Heart left ventricle (tissue), 16 donors: Measurements from ENCODE around the gene OR5B2. TPM values are rescaled to one million over a fixed set of nuclear protein-coding genes. Genes with fewer than 3 reads are reported as not detected.

Experiments used
- ATAC-seq, 4 donors: fragments of 200-7000 bp; cut with Tn5 transposase; one replicate each; pipeline ENCODE4 v1.9.1; 2020 to 2022; ENCODE audit warnings: moderate library complexity in 4 of 4, mild to moderate bottlenecking in 3 of 4, moderate number of reproducible peaks in 1 of 4
- DNase-seq, 5 donors: peaks; one replicate each; pipeline ENCODE4 v3.0.0-alpha.2; 2020
- H3K27ac ChIP-seq, 12 donors: fragments of 200-600 bp; sonication (generic) in 4 of 12; one replicate each; pipeline versions ENCODE4 v1.5.0 to v1.8.0; 2016 to 2022; ENCODE audit warnings: mild to moderate bottlenecking in 2 of 12
- H3K27me3 ChIP-seq, 9 donors: fragments of 200-600 bp; sonication (generic) in 2 of 9; one replicate each; pipeline versions ENCODE4 v1.5.1 to v1.8.0; 2016 to 2022; ENCODE audit warnings: mild to moderate bottlenecking in 3 of 9
- H3K36me3 ChIP-seq, 9 donors: fragments of 200-600 bp; sonication (generic) in 2 of 9; one replicate each; pipeline versions ENCODE4 v1.5.0 to v1.8.0; 2018 to 2022; ENCODE audit warnings: mild to moderate bottlenecking in 2 of 9
- H3K4me1 ChIP-seq, 12 donors: fragments of 200-600 bp; sonication (generic) in 4 of 12; one replicate each; pipeline versions ENCODE4 v1.5.0 to v1.8.0; 2016 to 2022; ENCODE audit warnings: mild to moderate bottlenecking in 3 of 12
- H3K4me3 ChIP-seq, 12 donors: fragments of 200-600 bp; sonication (generic) in 4 of 12; one replicate each; pipeline versions ENCODE4 v1.5.0 to v1.8.0; 2017 to 2022; ENCODE audit warnings: mild to moderate bottlenecking in 9 of 12, moderate library complexity in 4 of 12
- H3K9me3 ChIP-seq, 12 donors: fragments of 200-600 bp; sonication (generic) in 4 of 12; one replicate each; pipeline versions ENCODE4 v1.5.0 to v1.8.0; 2016 to 2022; ENCODE audit warnings: mild to moderate bottlenecking in 1 of 12
- CTCF ChIP-seq, 12 donors: fragments of 200-600 bp; sonication (generic) in 4 of 12; IDR thresholded peaks; one replicate each; pipeline versions ENCODE4 v1.5.0 to v1.8.0; 2018 to 2022; ENCODE audit warnings: antibody characterized with exemption in 12 of 12, mild to moderate bottlenecking in 5 of 12
- POLR2A ChIP-seq, 2 donors: fragments of 450-650 bp; IDR thresholded peaks; one replicate each; pipeline ENCODE4 v1.6.1; 2017; ENCODE audit warnings: antibody characterized with exemption in 2 of 2, mild to moderate bottlenecking in 2 of 2, moderate library complexity in 2 of 2
- WGBS, 4 donors: extraction: QIAGEN DNeasy Blood & Tissue Kit in 2 of 4; methylation state at CpG; one replicate each; pipeline versions ENCODE4 v1.1.5 to v1.1.7; 2013 to 2018; 5-methylcytosine and 5-hydroxymethylcytosine counted together
- intact Hi-C, 10 donors: fragments of 100-400 bp; cut with DNase I; formaldehyde crosslinking; loops; one replicate each; pipeline versions ENCODE4 v1.11.1 to v1.14.2; 2022
- polyA plus RNA-seq, 2 donors: library from polyadenylated mRNA; stranded (reverse); fragments of 200-250 nt; gene quantifications; one replicate each; pipeline ENCODE4 v1.2.3, GENCODE V29; 2013
- total RNA-seq, 9 donors: library from RNA; depleted of rRNA in 2 of 9; stranded (reverse); fragments of >200 nt in 2 of 9; fragmentation: NEBNext Ultra II Directional in 3 of 9; extraction: Animal tissue kit (Norgen Biotek cat#: 25700) in 3 of 9; gene quantifications; one replicate each; pipeline versions ENCODE4 v1.1.0 to v1.2.4, GENCODE V29; 2016 to 2023
- donor health status: ischemic (EF 13 %, LVEDD 7.1; RV severe dilation, severe dysfunction).
- donor health status: healthy with polysubstance abuse.
- donor health status: DM: no; HTN: yes; CAD: no.
- donor health status: DM: no; HTN: no; CAD: no.
- donor health status: ischemic (EF 25% LVEDD 6.9; RV normal size, moderate dysfunction).
- donor health status: ischemic (EF 25% LVEDD 5.7; RV mildly dilated, moderate dysfunction).
- donor health status: healthy.
- donor health status: DM: yes; HTN: yes; CAD: no.
- donor health status: ischemic (EF 35%, LVEDD 5.7; RV mildly dilated, moderate dysfunction).
- donor health status: nonischemic (EF 11% LVEDD 7.7; RV severe dilation, severe dysfunction).
- donor health status: DM: yes; HTN: yes; CAD: no.
- donor health status: PGD.
- donor health status: ischemic (EF 29% LVEDD 5.4; RV normal size, mild dysfunction).
- donor health status: nonischemic (EF 23%, LVEDD 6.1; RV moderate dilation, normal function).

The OR5B2 gene
- total and polyA plus RNA-seq, 11 donors: not detected

GRCh38 chr11:58451585-58451984, 23.7 kb upstream of the OR5B2 start:
- H3K4me3 ChIP-seq: no peak overlapping the region
- peaks cover 0 to 31% (median under 1%) of the 10 kb centered on the region in 12 donors for H3K9me3 ChIP-seq
- H3K27me3 ChIP-seq: no peaks in the 10 kb centered on the region
- no peak for ATAC-seq
- intact Hi-C loops: no loop called here
- WGBS, 4 donors: 44 to 58% (median 49%) methylated on average over 3 of the region's 3 CpGs
- H3K27ac ChIP-seq: no peak overlapping the region
- TF ChIP-seq POLR2A (IDR thresholded peaks at IDR 0.05) (no peak), CTCF (IDR thresholded peaks at IDR 0.05) (no peak)
- no peaks in the 10 kb centered on the region for H3K4me1 ChIP-seq
- DNase-seq: no peak
- no peaks in the 10 kb centered on the region for H3K36me3 ChIP-seq

GRCh38 chr11:58446294-58446693, 18.4 kb upstream of the OR5B2 start:
- ATAC-seq: no peak
- Histone ChIP-seq H3K9me3 (peaks cover 0 to 53% (median 11%) of the 10 kb centered on the region in 12 donors), H3K4me1 (no peaks in the 10 kb centered on the region), H3K27me3 (no peaks in the 10 kb centered on the region), H3K36me3 (no peaks in the 10 kb centered on the region), H3K27ac (no peak overlapping the region), H3K4me3 (no peak overlapping the region)
- DNase-seq: no peak
- intact Hi-C loops: no loop called here
- WGBS, 4 donors: 80 to 88% (median 85%) methylated on average over 6 of the region's 6 CpGs
- TF ChIP-seq CTCF (IDR thresholded peaks at IDR 0.05) (no peak), POLR2A (IDR thresholded peaks at IDR 0.05) (no peak)

DNA sequence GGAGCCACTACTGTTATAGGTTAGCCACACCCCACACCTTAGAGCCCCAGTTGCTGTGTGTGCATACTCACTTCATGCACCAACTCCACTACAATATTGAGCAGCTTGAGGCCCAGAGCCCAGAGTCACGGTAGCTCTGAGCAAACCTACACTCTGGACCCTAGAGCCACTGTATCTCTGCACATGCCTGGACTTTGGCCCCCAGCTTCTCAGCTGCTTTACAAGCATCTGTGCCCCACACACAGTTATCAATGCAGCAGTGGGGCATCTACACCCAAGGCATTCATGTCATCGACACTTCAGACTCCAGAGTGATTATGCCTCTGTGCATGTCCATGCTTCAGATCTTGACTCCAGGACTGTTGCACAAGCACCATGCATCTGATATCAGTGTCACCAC, 16.4 kb upstream of the OR5B2 start:
- Histone ChIP-seq H3K9me3 (peaks cover 0 to 42% (median 11%) of the 10 kb centered on the region in 12 donors), H3K27ac (no peak overlapping the region), H3K4me3 (no peak overlapping the region), H3K36me3 (no peaks in the 10 kb centered on the region), H3K4me1 (no peaks in the 10 kb centered on the region), H3K27me3 (no peaks in the 10 kb centered on the region)
- ATAC-seq (no peak), DNase-seq (no peak)
- intact Hi-C loops: no loop called here
- TF ChIP-seq CTCF (IDR thresholded peaks at IDR 0.05) (no peak), POLR2A (IDR thresholded peaks at IDR 0.05) (no peak)
- 91 to 100% (median 94%) methylated on average over 2 of the region's 2 CpGs for WGBS, 4 donors

- Histone ChIP-seq H3K27me3 (no peaks in the 10 kb centered on the region), H3K4me1 (no peaks in the 10 kb centered on the region), H3K9me3 (peaks cover 0 to 34% (median 11%) of the 10 kb centered on the region in 12 donors), H3K4me3 (no peak within 1 kb of the TSS), H3K36me3 (no peaks in the 10 kb centered on the region), H3K27ac (no peak within 1 kb of the TSS)
- TF ChIP-seq CTCF (IDR thresholded peaks at IDR 0.05) (no peak), POLR2A (IDR thresholded peaks at IDR 0.05) (no peak)
- ATAC-seq: no peak
- intact Hi-C loops: no loop called here
- WGBS, 4 donors: 83 to 90% (median 90%) methylated on average over 1 of the region's 1 CpG
- DNase-seq: no peak
Observed at GRCh38 chr11:58442136-58442535, 14.2 kb upstream of the OR5B2 start, which contains the start of gene OR5B12. OR5B12 (minus strand) TSS chr11:58442236; CDS start chr11:58440151, 2,085 bp downstream.
